Fibroblast of lung (primary cell): ENCODE data around the gene UBE3D. TPM values are rescaled to one million over a fixed set of nuclear protein-coding genes. Genes with fewer than 3 reads are reported as not detected.

Source experiments
- DNase-seq, 2 donors: peaks; one replicate each; pipeline versions ENCODE4 v3.0.0 to v3.0.0-alpha.2; 2010; ENCODE audit warnings: low read depth in 2 of 2
- H2AFZ ChIP-seq: 2 replicates; pipeline ENCODE4 v1.5.1; 2012; ENCODE audit warnings: low read length, control low read depth, inconsistent platforms
- H3K27ac ChIP-seq: 2 replicates; pipeline ENCODE4 v1.5.1; 2011; ENCODE audit warnings: low read length, control low read depth; ENCODE audit not compliant: insufficient read depth
- H3K27me3 ChIP-seq: 2 replicates; pipeline ENCODE4 v1.5.1; 2011; ENCODE audit warnings: mild to moderate bottlenecking, low read length; ENCODE audit not compliant: control insufficient read depth, insufficient read depth
- H3K36me3 ChIP-seq: 2 replicates; pipeline ENCODE4 v1.5.1; 2011; ENCODE audit warnings: low read length; ENCODE audit not compliant: control insufficient read depth, insufficient read depth
- H3K4me1 ChIP-seq: 2 replicates; pipeline ENCODE4 v1.5.1; 2011; ENCODE audit warnings: low read length; ENCODE audit not compliant: control insufficient read depth, insufficient read depth; ENCODE audit errors: extremely low read depth
- H3K4me2 ChIP-seq: 2 replicates; pipeline ENCODE4 v1.5.1; 2011; ENCODE audit warnings: low read length, control low read depth; ENCODE audit not compliant: insufficient read depth; ENCODE audit errors: extremely low read depth
- H3K4me3 ChIP-seq, 4 experiments: fragments of 200-600 bp in 1 of 4; sonication (generic) in 1 of 4; replicated peaks in 1 of 4; 2 replicates each; pipeline ENCODE4 v1.5.1; 2011 to 2016; ENCODE audit warnings: low read length in 4 of 4, low read depth in 3 of 4, mild to moderate bottlenecking in 3 of 4, control low read depth in 2 of 4, inconsistent platforms in 1 of 4, mixed read lengths in 1 of 4; ENCODE audit not compliant: insufficient read depth in 1 of 4; ENCODE audit errors: control extremely low read depth in 1 of 4
- H3K79me2 ChIP-seq: 2 replicates; pipeline ENCODE4 v1.5.1; 2012; ENCODE audit warnings: mild to moderate bottlenecking, low read length, inconsistent platforms; ENCODE audit not compliant: control insufficient read depth, insufficient read depth
- H3K9ac ChIP-seq: 2 replicates; pipeline ENCODE4 v1.5.1; 2011; ENCODE audit warnings: mild to moderate bottlenecking, low read length, control low read depth; ENCODE audit not compliant: insufficient read depth
- H3K9me3 ChIP-seq: 2 replicates; pipeline ENCODE4 v1.5.1; 2012; ENCODE audit warnings: low read depth, low read length; ENCODE audit not compliant: control insufficient read depth, insufficient read depth
- H4K20me1 ChIP-seq: 2 replicates; pipeline ENCODE4 v1.5.1; 2011; ENCODE audit warnings: low read length; ENCODE audit not compliant: control insufficient read depth, insufficient read depth; ENCODE audit errors: extremely low read depth
- EZH2 ChIP-seq: IDR thresholded peaks from 2 replicates; pipeline ENCODE4 v1.5.1; 2012; ENCODE audit warnings: low read length, control low read depth, mild to moderate bottlenecking; ENCODE audit errors: missing control alignments
- polyA plus RNA-seq, 2 donors: library from polyadenylated mRNA; depleted of rRNA in 1 of 2; stranded (reverse) in 1 of 2; unstranded in 1 of 2; fragments of >200 nt; gene quantifications; 2 replicates each; pipeline ENCODE4 v1.2.1, GENCODE V29; 2011 to 2012; ENCODE audit warnings: missing spikeins in 1 of 2
- total RNA-seq: library from RNA; depleted of rRNA; stranded (reverse); fragments of >200 nt; gene quantifications from 2 replicates; pipeline ENCODE4 v1.2.1, GENCODE V29; 2014
- TF ChIP-seq, protein P1 (sequence below), 2 donors: IDR thresholded peaks in 1 of 2; conservative IDR thresholded peaks in 1 of 2; 1 replicate in 1 of 2; 2 replicates in 1 of 2; pipeline ENCODE4 v1.5.1; 2011 to 2012; ENCODE audit warnings: low read length in 2 of 2, control low read depth in 1 of 2, inconsistent platforms in 1 of 2, low read depth in 1 of 2, mild to moderate bottlenecking in 1 of 2

UBE3D gene
- total and polyA plus RNA-seq, 2 donors (not counting 1 experiment from before 2014, with no cell fraction given), result 2.8 to 5.6 TPM

DNA sequence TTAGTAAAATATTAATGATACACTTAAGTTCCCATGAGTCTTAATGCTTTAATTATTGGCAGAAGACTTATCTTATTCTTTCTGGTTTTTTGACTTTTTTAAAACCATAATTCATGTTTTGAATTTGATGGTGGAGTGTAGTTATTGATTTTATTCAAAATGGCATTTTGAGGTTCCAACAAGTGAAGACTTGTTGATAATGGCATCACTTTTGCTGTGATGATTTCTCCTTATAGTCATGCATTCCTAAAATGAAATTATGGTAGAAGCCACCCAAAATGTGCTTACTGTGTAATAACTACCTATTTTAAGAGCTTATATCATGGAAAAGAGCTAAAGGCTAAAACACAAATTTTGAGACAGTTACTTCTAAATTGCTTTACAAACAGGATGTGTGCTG lies 4.0 kb upstream of the UBE3D start:
- TF ChIP-seq EZH2, result no peak
- TF ChIP-seq, protein P1, sequence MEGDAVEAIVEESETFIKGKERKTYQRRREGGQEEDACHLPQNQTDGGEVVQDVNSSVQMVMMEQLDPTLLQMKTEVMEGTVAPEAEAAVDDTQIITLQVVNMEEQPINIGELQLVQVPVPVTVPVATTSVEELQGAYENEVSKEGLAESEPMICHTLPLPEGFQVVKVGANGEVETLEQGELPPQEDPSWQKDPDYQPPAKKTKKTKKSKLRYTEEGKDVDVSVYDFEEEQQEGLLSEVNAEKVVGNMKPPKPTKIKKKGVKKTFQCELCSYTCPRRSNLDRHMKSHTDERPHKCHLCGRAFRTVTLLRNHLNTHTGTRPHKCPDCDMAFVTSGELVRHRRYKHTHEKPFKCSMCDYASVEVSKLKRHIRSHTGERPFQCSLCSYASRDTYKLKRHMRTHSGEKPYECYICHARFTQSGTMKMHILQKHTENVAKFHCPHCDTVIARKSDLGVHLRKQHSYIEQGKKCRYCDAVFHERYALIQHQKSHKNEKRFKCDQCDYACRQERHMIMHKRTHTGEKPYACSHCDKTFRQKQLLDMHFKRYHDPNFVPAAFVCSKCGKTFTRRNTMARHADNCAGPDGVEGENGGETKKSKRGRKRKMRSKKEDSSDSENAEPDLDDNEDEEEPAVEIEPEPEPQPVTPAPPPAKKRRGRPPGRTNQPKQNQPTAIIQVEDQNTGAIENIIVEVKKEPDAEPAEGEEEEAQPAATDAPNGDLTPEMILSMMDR (conservative IDR thresholded peaks at IDR 0.05 in 1 of 2, IDR thresholded peaks at IDR 0.05 in 1 of 2; ENCODE audit: low read depth in 1 of 2, low read length in 2 of 2), result no peak
- Histone ChIP-seq H3K79me2 (peaks cover 8% of the 10 kb centered on the region), H3K27ac (no peak overlapping the region)

DNA sequence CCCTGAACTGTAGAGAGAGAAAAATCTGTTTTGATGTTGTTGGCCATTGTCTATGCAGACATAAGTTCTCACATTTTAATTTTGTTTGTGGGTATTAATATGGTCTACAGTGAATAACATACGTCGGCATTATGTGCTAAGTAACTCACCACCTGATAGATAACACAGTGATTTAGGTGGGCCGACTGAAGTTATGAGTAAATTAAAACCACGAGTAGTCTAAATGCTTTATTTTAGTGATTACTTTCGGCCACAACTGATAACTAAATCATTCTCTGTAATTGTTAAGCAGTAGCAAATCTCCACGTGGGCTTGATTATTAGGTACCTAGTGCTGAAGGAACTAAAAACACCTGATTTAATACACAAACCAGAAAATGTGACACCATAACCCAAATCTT lies 3.0 kb upstream of the UBE3D start:
- peak overlapping the region; percentile 89 for H2AFZ ChIP-seq
- H3K4me3 ChIP-seq, result peak overlapping the region; percentile 69 to 88 (median 85)
- no peaks in the 10 kb centered on the region for H3K36me3 ChIP-seq
- no peaks in the 10 kb centered on the region for H4K20me1 ChIP-seq
- no peaks in the 10 kb centered on the region for H3K4me1 ChIP-seq
- peaks cover 8% of the 10 kb centered on the region for H3K79me2 ChIP-seq
- DNase-seq, result peak in 1 of 2 donors; percentile 12
- H3K9ac ChIP-seq, result no peak overlapping the region
- TF ChIP-seq, protein P1 (conservative IDR thresholded peaks at IDR 0.05 in 1 of 2, IDR thresholded peaks at IDR 0.05 in 1 of 2; ENCODE audit: low read depth in 1 of 2, low read length in 2 of 2), result no peak
- no peak for TF ChIP-seq EZH2
- H3K9me3 ChIP-seq, result no peaks in the 10 kb centered on the region
- H3K4me2 ChIP-seq, result peak overlapping the region; percentile 64
- H3K27ac ChIP-seq, result no peak overlapping the region
- no peaks in the 10 kb centered on the region for H3K27me3 ChIP-seq

More for the DNA sequence above, 4.0 kb upstream of the UBE3D start:
- no peaks in the 10 kb centered on the region for H3K9me3 ChIP-seq
- no peak overlapping the region for H3K9ac ChIP-seq
- no peak overlapping the region for H3K4me2 ChIP-seq
- H3K27me3 ChIP-seq, result no peaks in the 10 kb centered on the region
- no peak overlapping the region for H2AFZ ChIP-seq
- no peak for DNase-seq
- no peaks in the 10 kb centered on the region for H4K20me1 ChIP-seq
- no peaks in the 10 kb centered on the region for H3K4me1 ChIP-seq
- no peak overlapping the region for H3K4me3 ChIP-seq
- H3K36me3 ChIP-seq, result no peaks in the 10 kb centered on the region

DNA sequence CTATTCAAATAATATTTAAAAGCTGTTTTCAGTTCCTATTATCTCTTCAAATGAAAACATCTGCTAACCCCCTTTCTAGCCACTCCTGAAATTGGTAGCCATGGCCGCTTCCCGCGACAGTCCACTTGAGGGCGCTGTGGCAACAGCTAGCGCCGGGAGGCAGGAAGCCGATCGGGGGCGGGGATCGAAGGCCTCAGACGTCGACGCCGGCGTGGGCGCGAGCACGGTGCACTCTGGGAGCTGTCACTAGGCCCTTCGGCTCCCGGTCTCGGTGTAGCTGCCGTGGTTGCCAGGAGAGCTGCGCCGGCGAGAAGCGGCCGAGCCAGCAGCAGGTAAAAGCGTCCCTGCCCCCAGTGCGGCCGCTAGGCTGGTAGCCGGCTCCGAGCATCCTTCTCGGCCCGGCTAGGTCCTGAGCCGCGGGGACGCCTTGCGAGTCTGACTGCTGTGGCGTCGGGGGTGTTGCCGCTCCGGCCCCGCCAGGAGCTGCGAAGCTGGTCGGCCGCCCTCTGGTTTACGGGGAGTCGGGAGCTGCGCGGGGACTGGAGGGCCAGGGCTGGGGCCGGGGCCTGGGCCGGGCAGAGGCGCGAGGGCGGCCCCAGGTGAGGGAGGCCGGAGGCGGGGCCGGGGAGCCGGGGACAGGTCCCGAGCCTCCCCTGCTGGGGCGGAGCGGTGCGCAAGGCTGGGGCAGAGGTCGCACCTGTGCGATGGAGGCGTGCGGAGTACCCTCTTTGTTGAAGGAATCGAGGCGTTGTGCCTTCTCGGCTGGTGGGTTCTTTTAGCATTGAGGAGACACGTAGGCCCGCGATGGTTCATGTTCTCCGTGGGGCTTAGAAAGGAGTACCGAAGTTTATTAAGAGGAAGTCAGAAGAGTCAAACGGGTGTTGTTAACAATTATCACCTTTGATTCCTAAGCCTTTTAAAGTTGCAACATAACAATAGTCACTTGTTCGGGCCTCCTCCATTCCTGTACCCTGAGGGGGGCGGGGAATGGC lies 2.1 kb upstream of the UBE3D start, which contains the start of gene DOP1A:
TSS of gene DOP1A (plus strand) at position 224 of the 992 bp plus-strand sequence. CDS start 29,307 bp downstream, outside the sequence.
- H3K9ac ChIP-seq, result peak within 1 kb of the TSS; percentile 78
- H3K4me1 ChIP-seq, result no peaks in the 10 kb centered on the region
- peaks cover 8% of the 10 kb centered on the region for H3K79me2 ChIP-seq
- peak within 1 kb of the TSS; percentile 62 for H3K27ac ChIP-seq
- peak within 1 kb of the TSS; percentile 64 for H3K4me2 ChIP-seq
- H3K9me3 ChIP-seq, result no peaks in the 10 kb centered on the region
- DNase-seq, result peak; percentile 90 to 92
- H3K36me3 ChIP-seq, result no peaks in the 10 kb centered on the region
- no peaks in the 10 kb centered on the region for H3K27me3 ChIP-seq
- TF ChIP-seq, protein P1 (conservative IDR thresholded peaks at IDR 0.05 in 1 of 2, IDR thresholded peaks at IDR 0.05 in 1 of 2; ENCODE audit: low read depth in 1 of 2, low read length in 2 of 2), result peak; percentile 95 to 97
- TF ChIP-seq EZH2, result no peak
- no peaks in the 10 kb centered on the region for H4K20me1 ChIP-seq
- peak within 1 kb of the TSS; percentile 69 to 88 (median 85) for H3K4me3 ChIP-seq
- peak within 1 kb of the TSS; percentile 89 for H2AFZ ChIP-seq
